Endothelial cell of umbilical vein (primary cell): ENCODE measurements around the gene CD276. TPM values are rescaled to one million over a fixed set of nuclear protein-coding genes. Genes with fewer than 3 reads are reported as not detected.

Experiments
- BruUV-seq: library from RNA; stranded (reverse); fragments of 400-500 nt; replicated peaks from 2 replicates; lab custom pipeline; 2021; lab: Mats Ljungman, UMichigan
- CTCF ChIA-PET: fragments of 300-600, 350-600 bp; sonication (Branson Sonifier 250); formaldehyde crosslinking; loops from one replicate; lab custom pipeline; 2021; ENCODE audit warnings: antibody characterized with exemption, inconsistent platforms; lab: Charles Lee
- POLR2A ChIA-PET: fragments of 300-600, 350-600 bp; sonication (Branson Sonifier 250); formaldehyde crosslinking; loops from one replicate; lab custom pipeline; 2021; ENCODE audit warnings: antibody characterized with exemption, inconsistent platforms; lab: Charles Lee
- DNase-seq: peaks from one replicate; pipeline ENCODE4 v3.0.0-alpha.2; 2011; ENCODE audit warnings: low read depth, low spot score
- FAIRE-seq: peaks from 2 replicates; lab custom pipeline; 2011; peaks lifted over from hg19 to GRCh38; lab: Jason Lieb, UNC
- H2AFZ ChIP-seq: 2 replicates; pipeline ENCODE4 v1.6.0; 2012; ENCODE audit warnings: low read depth, low read length, control low read depth, inconsistent platforms
- H3K27ac ChIP-seq: 2 replicates; pipeline ENCODE4 v1.5.1; 2011; ENCODE audit warnings: low read depth, mild to moderate bottlenecking, control low read depth, low read length, moderate library complexity; ENCODE audit not compliant: insufficient read depth
- H3K27me3 ChIP-seq, 2 experiments: 2 replicates each; pipeline versions ENCODE4 v1.6.0 to v1.6.1; 2011; ENCODE audit warnings: low read length in 2 of 2, mixed read lengths in 1 of 2; ENCODE audit not compliant: control insufficient read depth in 2 of 2, insufficient read depth in 2 of 2
- H3K36me3 ChIP-seq, 2 experiments: 2 replicates in 1 of 2; 3 replicates in 1 of 2; pipeline ENCODE4 v1.5.1; 2011; ENCODE audit warnings: low read length in 2 of 2, mild to moderate bottlenecking in 1 of 2, moderate library complexity in 1 of 2; ENCODE audit not compliant: control insufficient read depth in 2 of 2, insufficient read depth in 2 of 2; ENCODE audit errors: extremely low read depth in 1 of 2
- H3K4me1 ChIP-seq: 3 replicates; pipeline ENCODE4 v1.5.1; 2011; ENCODE audit warnings: mild to moderate bottlenecking, low read length; ENCODE audit not compliant: control insufficient read depth, insufficient read depth; ENCODE audit errors: extremely low read depth
- H3K4me2 ChIP-seq: 2 replicates; pipeline ENCODE4 v1.6.1; 2011; ENCODE audit warnings: low read length, control low read depth, mixed read lengths; ENCODE audit not compliant: insufficient read depth
- H3K4me3 ChIP-seq, 3 experiments: fragments of 200-600 bp in 1 of 3; sonication (generic), shearing (Covaris generic) in 1 of 3; replicated peaks in 1 of 3; 2 replicates each; pipeline ENCODE4 v1.5.1; 2011 to 2016; ENCODE audit warnings: control low read depth in 3 of 3, low read length in 3 of 3, mild to moderate bottlenecking in 2 of 3, inconsistent platforms in 1 of 3, low read depth in 1 of 3, moderate library complexity in 1 of 3; ENCODE audit not compliant: insufficient read depth in 1 of 3
- H3K79me2 ChIP-seq: 2 replicates; pipeline ENCODE4 v1.6.0; 2012; ENCODE audit warnings: low read length, inconsistent platforms; ENCODE audit not compliant: control insufficient read depth, insufficient read depth
- H3K9ac ChIP-seq: replicated peaks from 2 replicates; pipeline ENCODE3; 2011; ENCODE audit warnings: low read length, control low read depth; ENCODE audit not compliant: insufficient read depth; ENCODE audit errors: extremely low read depth
- H3K9me1 ChIP-seq: replicated peaks from 3 replicates; pipeline ENCODE4 v1.6.0; 2011; ENCODE audit warnings: mild to moderate bottlenecking, low read length; ENCODE audit not compliant: control insufficient read depth, insufficient read depth; ENCODE audit errors: extremely low read depth
- H3K9me3 ChIP-seq: replicated peaks from 2 replicates; pipeline ENCODE4 v1.5.1; 2012; ENCODE audit warnings: low read length, inconsistent platforms; ENCODE audit not compliant: control insufficient read depth, insufficient read depth
- H4K20me1 ChIP-seq: replicated peaks from 2 replicates; pipeline ENCODE3; 2011; ENCODE audit warnings: mild to moderate bottlenecking, low read length; ENCODE audit not compliant: control insufficient read depth, insufficient read depth; ENCODE audit errors: extremely low read depth
- EZH2 ChIP-seq: IDR thresholded peaks from 2 replicates; pipeline ENCODE4 v1.6.1; 2012; ENCODE audit warnings: borderline replicate concordance, low read depth, mild to moderate bottlenecking, moderate library complexity, low read length, inconsistent platforms; ENCODE audit not compliant: severe bottlenecking
- FOS ChIP-seq: IDR thresholded peaks from 2 replicates; pipeline ENCODE4 v1.6.1; 2011; ENCODE audit warnings: mild to moderate bottlenecking, low read length, moderate library complexity, borderline replicate concordance; ENCODE audit not compliant: insufficient read depth
- GATA2 ChIP-seq: IDR thresholded peaks from 2 replicates; pipeline ENCODE4 v1.7.0; 2011; ENCODE audit warnings: low read depth, mild to moderate bottlenecking, moderate library complexity, mixed read lengths, low read length; ENCODE audit not compliant: insufficient read length, insufficient read depth
- JUN ChIP-seq: IDR thresholded peaks from 2 replicates; pipeline ENCODE4 v1.6.1; 2011; ENCODE audit warnings: borderline replicate concordance, low read depth; ENCODE audit not compliant: insufficient read length, insufficient read depth
- MYC ChIP-seq: IDR thresholded peaks from one replicate; pipeline ENCODE4 v1.6.1; 2011; ENCODE audit warnings: mild to moderate bottlenecking, low read depth, low read length
- POLR2A ChIP-seq: IDR thresholded peaks from 2 replicates; pipeline ENCODE4 v1.6.1; 2012; ENCODE audit warnings: low read depth, mild to moderate bottlenecking, control low read depth, low read length
- POLR2AphosphoS5 ChIP-seq: IDR thresholded peaks from 2 replicates; pipeline ENCODE4 v1.6.1; 2012; ENCODE audit warnings: low read depth, mild to moderate bottlenecking, control low read depth, low read length, moderate library complexity; ENCODE audit not compliant: insufficient read depth
- dilution Hi-C: fragments of 300-500 bp; cut with MboI; formaldehyde crosslinking; loops from one replicate; pipeline ENCODE4 v1.15.0; 2019; ENCODE audit warnings: low sequenced_read_pairs; ENCODE audit not compliant: extremely low pct_ligation_motif_present
- intact Hi-C: fragments of 100-400 bp; cut with micrococcal nuclease; formaldehyde crosslinking; loops from one replicate; pipeline ENCODE4 v1.10.0; 2022
- polyA plus RNA-seq, 4 experiments: library from polyadenylated mRNA; depleted of rRNA in 3 of 4; stranded (reverse) in 3 of 4; unstranded in 1 of 4; fragments of >200 nt; gene quantifications; 2 replicates each; pipeline versions ENCODE4 v1.2.1 to v1.2.3, GENCODE V29; 2011 to 2012; ENCODE audit warnings: missing spikeins in 1 of 4
- total RNA-seq: library from RNA; stranded (reverse); gene quantifications from 2 replicates; pipeline ENCODE4 v1.2.3, GENCODE V29; 2021
- TF ChIP-seq, protein P1 (sequence below), 2 donors: IDR thresholded peaks; 1 replicate in 1 of 2; 2 replicates in 1 of 2; pipeline ENCODE4 v1.5.1; 2011; ENCODE audit warnings: low read length in 2 of 2, mild to moderate bottlenecking in 2 of 2, moderate library complexity in 2 of 2, control low read depth in 1 of 2, inconsistent platforms in 1 of 2, low read depth in 1 of 2; ENCODE audit not compliant: insufficient read depth in 1 of 2; ENCODE audit errors: extremely low read depth in 1 of 2
- TF ChIP-seq, protein P2 (sequence below): IDR thresholded peaks from 2 replicates; pipeline ENCODE4 v1.6.1; 2011; ENCODE audit not compliant: insufficient read depth, insufficient read length

CD276 gene
- total and polyA plus RNA-seq, 2 donors (not counting 3 experiments of a cell fraction or from before 2014, with no cell fraction given): 73.6 to 85.7 TPM

- no peaks in the 10 kb centered on the region for H3K9me1 ChIP-seq
- TF ChIP-seq POLR2A (no peak), MYC (no peak), JUN (no peak), POLR2AphosphoS5 (no peak), GATA2 (no peak), EZH2 (no peak), FOS (no peak)
- TF ChIP-seq, protein P1, sequence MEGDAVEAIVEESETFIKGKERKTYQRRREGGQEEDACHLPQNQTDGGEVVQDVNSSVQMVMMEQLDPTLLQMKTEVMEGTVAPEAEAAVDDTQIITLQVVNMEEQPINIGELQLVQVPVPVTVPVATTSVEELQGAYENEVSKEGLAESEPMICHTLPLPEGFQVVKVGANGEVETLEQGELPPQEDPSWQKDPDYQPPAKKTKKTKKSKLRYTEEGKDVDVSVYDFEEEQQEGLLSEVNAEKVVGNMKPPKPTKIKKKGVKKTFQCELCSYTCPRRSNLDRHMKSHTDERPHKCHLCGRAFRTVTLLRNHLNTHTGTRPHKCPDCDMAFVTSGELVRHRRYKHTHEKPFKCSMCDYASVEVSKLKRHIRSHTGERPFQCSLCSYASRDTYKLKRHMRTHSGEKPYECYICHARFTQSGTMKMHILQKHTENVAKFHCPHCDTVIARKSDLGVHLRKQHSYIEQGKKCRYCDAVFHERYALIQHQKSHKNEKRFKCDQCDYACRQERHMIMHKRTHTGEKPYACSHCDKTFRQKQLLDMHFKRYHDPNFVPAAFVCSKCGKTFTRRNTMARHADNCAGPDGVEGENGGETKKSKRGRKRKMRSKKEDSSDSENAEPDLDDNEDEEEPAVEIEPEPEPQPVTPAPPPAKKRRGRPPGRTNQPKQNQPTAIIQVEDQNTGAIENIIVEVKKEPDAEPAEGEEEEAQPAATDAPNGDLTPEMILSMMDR (IDR thresholded peaks at IDR 0.05; ENCODE audit: extremely low read depth in 1 of 2, insufficient read depth in 1 of 2, low read depth in 1 of 2, low read length in 2 of 2): no peak
- TF ChIP-seq, protein P2, sequence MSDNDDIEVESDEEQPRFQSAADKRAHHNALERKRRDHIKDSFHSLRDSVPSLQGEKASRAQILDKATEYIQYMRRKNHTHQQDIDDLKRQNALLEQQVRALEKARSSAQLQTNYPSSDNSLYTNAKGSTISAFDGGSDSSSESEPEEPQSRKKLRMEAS: no peak
- H4K20me1 ChIP-seq: no peaks in the 10 kb centered on the region
- H3K4me3 ChIP-seq: no peak overlapping the region
- H3K27ac ChIP-seq: no peak overlapping the region
- no peaks in the 10 kb centered on the region for H3K79me2 ChIP-seq
- intact Hi-C loops (no loop called here), dilution Hi-C loops (no loop called here)
- POLR2A ChIA-PET: no interaction called here
- no peaks in the 10 kb centered on the region for H3K36me3 ChIP-seq
- no peaks in the 10 kb centered on the region for H3K4me1 ChIP-seq
- no peak for DNase-seq
- BruUV-seq: no TSS peak
- H2AFZ ChIP-seq: no peak overlapping the region
- H3K27me3 ChIP-seq: peaks cover 6 to 7% of the 10 kb centered on the region in 2 experiments
- H3K9me3 ChIP-seq: no peaks in the 10 kb centered on the region
- H3K4me2 ChIP-seq: no peak overlapping the region
- no peak for FAIRE-seq
- H3K9ac ChIP-seq: no peak overlapping the region
- CTCF ChIA-PET: interaction anchor here (0.6 to 2.3 kb wide), 5 partner anchors 9 to 40 kb away, joined by 3 to 9 read pairs (median 3); no protein-coding TSS in a partner anchor
These were observed 23.7 kb upstream of the CD276 start for GRCh38 chr15:73660455-73660854.
